HepG2 (cell line): ENCODE data around the gene GNAS. TPM values are rescaled to one million over a fixed set of nuclear protein-coding genes. Genes with fewer than 3 reads are reported as not detected.

Experiments used
- ATAC-seq: fragments of 200-7000 bp; cut with Tn5 transposase; 3 replicates; pipeline ENCODE4 v1.9.1; 2020; ENCODE audit warnings: mild to moderate bottlenecking, moderate library complexity
- BruUV-seq: library from RNA; stranded (reverse); fragments of 400-500 nt; replicated peaks from 2 replicates; lab custom pipeline; 2021; lab: Mats Ljungman, UMichigan
- CTCF ChIA-PET: fragments of 300-600 bp; formaldehyde crosslinking; extraction: SDS; loops from one replicate; lab custom pipeline; 2021; ENCODE audit warnings: low total read pairs, inconsistent platforms, low intra/inter-chr PET ratio; lab: Yijun Ruan, JAX
- POLR2A ChIA-PET: fragments of 350-600 bp; sonication (Branson Sonifier 250); formaldehyde crosslinking; loops from one replicate; lab custom pipeline; 2020; ENCODE audit warnings: antibody characterized with exemption, inconsistent platforms; lab: Yijun Ruan, JAX
- DNase-seq: peaks from one replicate; pipeline ENCODE4 v3.0.0-alpha.2; 2015; ENCODE audit warnings: low spot score
- FAIRE-seq: peaks from 3 replicates; lab custom pipeline; 2011; peaks lifted over from hg19 to GRCh38; lab: Jason Lieb, UNC
- H2AFZ ChIP-seq: one replicate; pipeline ENCODE4 v1.6.1; 2011; ENCODE audit warnings: low read length, inconsistent platforms
- H3K27ac ChIP-seq: fragments of 300-600 bp; 3 replicates; pipeline ENCODE4 v1.8.0; 2011; ENCODE audit warnings: mixed run types, mild to moderate bottlenecking, mixed read lengths, low read length, inconsistent platforms; ENCODE audit not compliant: insufficient read depth; ENCODE audit errors: extremely low read length
- H3K27me3 ChIP-seq, 2 experiments: fragments of 200-600 bp in 1 of 2; 2 replicates in 1 of 2; 3 replicates in 1 of 2; pipeline versions ENCODE4 v1.6.0 to v1.8.0; 2011; ENCODE audit warnings: low read length in 2 of 2, mild to moderate bottlenecking in 2 of 2, moderate library complexity in 2 of 2, inconsistent platforms in 1 of 2; ENCODE audit not compliant: insufficient read depth in 2 of 2, control insufficient read depth in 1 of 2
- H3K36me3 ChIP-seq, 2 experiments: fragments of 200-600 bp in 1 of 2; replicated peaks in 1 of 2; 2 replicates in 1 of 2; 3 replicates in 1 of 2; pipeline versions ENCODE4 v1.5.1 to v1.8.0; 2011; ENCODE audit warnings: low read length in 2 of 2, inconsistent platforms in 1 of 2; ENCODE audit not compliant: insufficient read depth in 2 of 2, control insufficient read depth in 1 of 2
- H3K4me1 ChIP-seq: 2 replicates; pipeline ENCODE4 v1.5.1; 2012; ENCODE audit warnings: low read length, inconsistent platforms; ENCODE audit not compliant: insufficient read depth
- H3K4me2 ChIP-seq: 2 replicates; pipeline ENCODE4 v1.6.0; 2011; ENCODE audit warnings: low read depth, low read length, inconsistent platforms
- H3K4me3 ChIP-seq, 3 experiments: fragments of 200-600 bp in 1 of 3; sonication (generic), shearing (Covaris generic) in 1 of 3; replicated peaks in 1 of 3; 2 replicates each; pipeline ENCODE4 v1.5.1; 2011 to 2016; ENCODE audit warnings: low read length in 3 of 3, inconsistent platforms in 2 of 3, low read depth in 2 of 3, mild to moderate bottlenecking in 2 of 3, control low read depth in 1 of 3, mixed read lengths in 1 of 3; ENCODE audit not compliant: insufficient read depth in 1 of 3
- H3K79me2 ChIP-seq: one replicate; pipeline ENCODE4 v1.6.1; 2011; ENCODE audit warnings: low read length, inconsistent platforms; ENCODE audit not compliant: insufficient read depth
- H3K9ac ChIP-seq: 2 replicates; pipeline ENCODE4 v1.6.0; 2011; ENCODE audit warnings: mild to moderate bottlenecking, low read depth, low read length, inconsistent platforms; ENCODE audit not compliant: insufficient read depth
- H3K9me3 ChIP-seq: 2 replicates; pipeline ENCODE4 v1.5.1; 2012; ENCODE audit warnings: mild to moderate bottlenecking, low read length
- H4K20me1 ChIP-seq: 2 replicates; pipeline ENCODE4 v1.6.0; 2011; ENCODE audit warnings: inconsistent platforms, mild to moderate bottlenecking, low read length, moderate library complexity; ENCODE audit not compliant: insufficient read depth
- ASH2L ChIP-seq: fragments of 300-600, 200-600 bp; sonication (generic); IDR thresholded peaks from 2 replicates; pipeline ENCODE4 v1.7.0; 2017; ENCODE audit warnings: low read depth, mild to moderate bottlenecking, moderate library complexity, mixed read lengths, low read length; ENCODE audit not compliant: insufficient read length
- ATF7 ChIP-seq, 2 experiments: fragments of 450-650 bp in 1 of 2; sonication (generic) in 1 of 2; formaldehyde crosslinking in 1 of 2; IDR thresholded peaks; 2 replicates each; pipeline versions ENCODE4 v1.4.0 to v1.6.1; 2016 to 2020; ENCODE audit warnings: antibody characterized with exemption in 1 of 2, mild to moderate bottlenecking in 1 of 2, missing genetic modification reagents in 1 of 2
- BCL6 ChIP-seq: IDR thresholded peaks from 2 replicates; pipeline ENCODE4 v1.6.1; 2016; ENCODE audit warnings: missing genetic modification reagents, missing compliant biosample characterization
- CEBPB ChIP-seq: IDR thresholded peaks from 2 replicates; pipeline ENCODE4 v1.6.1; 2011; ENCODE audit warnings: low read depth, low read length, improper control_type of control experiment, borderline replicate concordance
- EP300 ChIP-seq, 3 experiments: sonication (generic) in 1 of 3; formaldehyde crosslinking in 1 of 3; IDR thresholded peaks; 2 replicates each; pipeline versions ENCODE4 v1.5.1 to v1.6.1; 2011 to 2020; ENCODE audit warnings: low read depth in 2 of 3, low read length in 2 of 3, borderline replicate concordance in 1 of 3, improper control_type of control experiment in 1 of 3, mild to moderate bottlenecking in 1 of 3, missing genetic modification reagents in 1 of 3, moderate library complexity in 1 of 3
- EZH2 ChIP-seq: conservative IDR thresholded peaks from 2 replicates; pipeline ENCODE4 v1.6.1; 2012; ENCODE audit warnings: mild to moderate bottlenecking, low read depth, low read length, moderate library complexity
- MYC ChIP-seq: sonication (generic); formaldehyde crosslinking; IDR thresholded peaks from 2 replicates; pipeline ENCODE4 v1.9.0; 2021; ENCODE audit warnings: missing genetic modification reagents, borderline replicate concordance
- TFE3 ChIP-seq: IDR thresholded peaks from 2 replicates; pipeline ENCODE4 v1.6.1; 2016
- TIGD3 ChIP-seq: sonication (generic); formaldehyde crosslinking; IDR thresholded peaks from 2 replicates; pipeline ENCODE4 v1.5.1; 2020; ENCODE audit warnings: mild to moderate bottlenecking, missing genetic modification reagents, borderline replicate concordance
- TRAFD1 ChIP-seq: sonication (generic); formaldehyde crosslinking; IDR thresholded peaks from 2 replicates; pipeline ENCODE4 v1.5.1; 2020; ENCODE audit warnings: missing genetic modification reagents, mild to moderate bottlenecking, borderline replicate concordance
- ZNF451 ChIP-seq: sonication (generic); formaldehyde crosslinking; IDR thresholded peaks from 2 replicates; pipeline ENCODE4 v1.5.0; 2020; ENCODE audit warnings: mild to moderate bottlenecking, missing genetic modification reagents
- ZNF776 ChIP-seq: sonication (generic); formaldehyde crosslinking; IDR thresholded peaks from 2 replicates; pipeline ENCODE4 v1.4.0; 2020; ENCODE audit warnings: mild to moderate bottlenecking, missing genetic modification reagents
- WGBS: methylation state at CpG from one replicate; pipeline ENCODE4 v1.1.6; 2017; ENCODE audit warnings: low lambda C conversion rate; 5-methylcytosine and 5-hydroxymethylcytosine counted together
- in situ Hi-C: cut with HindIII; loops from 2 replicates; pipeline ENCODE4 v1.10.0; 2017; ENCODE audit warnings: low pct_unique_long_range_greater_than_20kb; ENCODE audit not compliant: extremely low pct_ligation_motif_present
- intact Hi-C: fragments of 100-400 bp; cut with micrococcal nuclease; formaldehyde crosslinking; loops from one replicate; pipeline ENCODE4 v1.10.0; 2022; ENCODE audit not compliant: unreplicated experiment
- polyA plus RNA-seq, 8 experiments: library from polyadenylated mRNA; depleted of rRNA in 3 of 8; stranded (reverse) in 7 of 8; unstranded in 1 of 8; fragments of >200 nt; fragmentation: Illumina TruSeq in 4 of 8; extraction: Trizol in 4 of 8; gene quantifications; 2 replicates each; pipeline versions ENCODE4 v1.2.1 to v1.2.3, GENCODE V29; 2011 to 2016; ENCODE audit warnings: low read depth in 4 of 8, missing spikeins in 1 of 8, mixed read lengths in 1 of 8; ENCODE audit not compliant: insufficient read depth in 1 of 8
- total RNA-seq, 5 experiments: library from RNA; depleted of rRNA; stranded (reverse); fragments of >200 nt; fragmentation: Illumina TruSeq; extraction: Trizol; gene quantifications; 2 replicates each; pipeline ENCODE4 v1.2.3, GENCODE V29; 2016; ENCODE audit warnings: low read depth in 1 of 5

GNAS gene
- total and polyA plus RNA-seq, 2 of the 13 experiments (the other 11 are each of a cell fraction or from before 2014, with no cell fraction given), result 407 to 1,008 TPM

GRCh38 chr20:58829531-58829941 is 23.0 kb upstream of the GNAS start (continued):
- TF ChIP-seq TRAFD1 (CRISPR knock-in tag), result no peak
- no peak for TF ChIP-seq MYC (CRISPR knock-in tag)
- no peak for TF ChIP-seq TIGD3 (CRISPR knock-in tag)
- no peak for TF ChIP-seq ZNF776 (CRISPR knock-in tag)
- TF ChIP-seq ATF7 (IDR thresholded peaks at IDR 0.05), result no peak
- TF ChIP-seq ATF7 (CRISPR knock-in tag; IDR thresholded peaks at IDR 0.05), result no peak

- no peak for TF ChIP-seq BCL6
- TF ChIP-seq ASH2L, result no peak
- TF ChIP-seq TFE3 (CRISPR knock-in tag), result no peak
- no peak for TF ChIP-seq EP300 (IDR thresholded peaks at IDR 0.05; ENCODE audit: low read depth in 2 of 2, low read length in 2 of 2)
- no peak for TF ChIP-seq EP300 (CRISPR knock-in tag; IDR thresholded peaks at IDR 0.05; ENCODE audit: borderline replicate concordance)
- TF ChIP-seq EZH2, result no peak
- peak; percentile 52; the same call in 1 of the 2 replicates for TF ChIP-seq CEBPB
- TF ChIP-seq ZNF451 (CRISPR knock-in tag), result no peak
- POLR2A ChIA-PET, result no interaction called here
- Histone ChIP-seq H3K4me3 (no peak overlapping the region), H3K4me1 (no peaks in the 10 kb centered on the region), H3K36me3 (no peaks in the 10 kb centered on the region), H3K27ac (no peak overlapping the region), H3K27me3 (peaks cover 4 to 52% of the 10 kb centered on the region in 2 experiments; a peak in 3 of 5 replicates), H3K79me2 (no peaks in the 10 kb centered on the region), H4K20me1 (no peaks in the 10 kb centered on the region), H3K9me3 (no peaks in the 10 kb centered on the region), H3K4me2 (no peak overlapping the region), H2AFZ (no peak overlapping the region), H3K9ac (no peak overlapping the region)
- intact Hi-C loops (no loop called here), in situ Hi-C loops (no loop called here)
- FAIRE-seq (no peak), ATAC-seq (no peak), DNase-seq (no peak)
- CTCF ChIA-PET, result no interaction called here
- WGBS, result 10% methylated on average over 4 of the region's 4 CpGs
- BruUV-seq, result no TSS peak
These were observed 20.1 kb upstream of the GNAS start for GRCh38 chr20:58832457-58832856.
